SW480 (cell line): Measurements from ENCODE around the gene KCNQ1.

ENCODE experiments used
- DNase-seq: peaks from one replicate; pipeline ENCODE4 v3.0.0-alpha.2; 2016; ENCODE audit warnings: low spot score

KCNQ1 gene

GRCh38 chr11:2882396-2883110, 437.7 kb downstream of the KCNQ1 start:
- DNase-seq, result no peak

DNA sequence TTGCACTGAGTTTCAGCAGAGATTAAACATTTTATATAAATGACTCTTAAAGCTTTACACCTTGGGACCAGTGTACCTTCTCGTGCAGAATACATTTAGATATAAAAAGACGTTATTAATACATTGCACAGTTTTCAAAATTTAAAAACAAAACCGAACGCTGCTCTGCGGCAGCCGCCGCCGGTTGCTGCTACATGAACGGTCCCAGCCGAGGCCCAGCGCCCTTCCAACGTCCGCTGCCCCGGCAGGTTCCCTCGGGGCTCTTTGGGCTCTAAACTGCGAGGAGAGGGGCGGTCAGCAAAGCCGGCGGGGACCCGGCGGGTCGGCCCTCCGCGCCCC, 438.8 kb downstream of the KCNQ1 start:
- no peak for DNase-seq

- no peak for DNase-seq
These were observed 439.4 kb downstream of the KCNQ1 start for GRCh38 chr11:2883979-2884815.

DNA sequence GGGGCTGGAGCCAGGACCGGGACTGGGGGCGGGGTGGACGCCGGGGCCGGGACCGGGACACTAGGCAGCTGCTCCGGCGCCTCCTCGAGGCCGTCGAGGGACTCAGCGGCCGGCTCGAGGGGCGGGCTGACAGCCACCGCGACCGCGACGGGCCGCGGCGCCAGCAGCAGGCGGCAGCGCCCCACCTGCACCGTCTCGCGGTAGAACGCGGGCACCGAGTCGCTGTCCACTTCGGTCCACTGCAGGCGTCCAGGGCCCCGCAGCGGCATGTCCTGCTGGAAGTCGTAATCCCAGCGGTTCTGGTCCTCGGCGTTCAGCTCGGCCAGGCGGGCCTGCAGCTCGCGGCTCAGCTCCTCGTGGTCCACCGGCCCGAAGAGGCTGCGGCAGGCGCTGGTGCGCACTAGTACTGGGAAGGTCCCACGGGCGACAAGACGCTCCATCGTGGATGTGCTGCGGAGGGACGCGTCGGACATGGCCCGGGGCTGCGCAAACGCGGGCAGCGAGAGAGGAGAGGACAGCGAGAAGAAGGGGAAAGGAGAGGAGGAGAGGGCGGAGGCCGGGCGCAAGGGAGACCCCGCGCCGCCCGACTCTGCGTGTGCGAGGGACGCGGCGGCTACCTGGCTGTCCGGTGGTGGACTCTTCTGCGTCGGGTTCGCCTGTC, 440.3 kb downstream of the KCNQ1 start:
- DNase-seq, result peak; percentile 67

DNA sequence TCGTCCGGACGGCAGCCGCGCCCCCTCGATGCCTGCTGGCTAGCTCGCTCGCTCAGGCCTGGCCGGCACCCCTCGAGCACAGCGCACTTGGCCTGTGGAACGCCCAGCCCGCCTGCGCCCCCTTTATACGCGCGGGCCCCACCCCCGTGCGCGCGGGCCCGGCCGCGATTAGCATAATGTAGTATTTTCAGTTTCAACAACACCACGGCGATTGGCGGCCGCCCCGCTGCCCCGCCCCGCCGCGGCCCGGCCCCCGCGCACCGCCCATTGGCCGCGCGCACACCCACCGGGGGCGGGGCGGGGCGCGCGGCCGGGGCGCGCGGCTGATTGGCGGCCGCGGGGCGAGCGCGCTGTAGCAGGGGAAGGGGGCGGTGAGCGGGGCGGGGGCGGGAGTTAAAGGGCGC, 440.9 kb downstream of the KCNQ1 start, which contains the start of gene CDKN1C:
TSS of gene CDKN1C (minus strand) at position 98 of the 404 bp plus-strand sequence. CDS start 319 bp downstream, outside the sequence.
- peak; percentile 71 for DNase-seq

DNA sequence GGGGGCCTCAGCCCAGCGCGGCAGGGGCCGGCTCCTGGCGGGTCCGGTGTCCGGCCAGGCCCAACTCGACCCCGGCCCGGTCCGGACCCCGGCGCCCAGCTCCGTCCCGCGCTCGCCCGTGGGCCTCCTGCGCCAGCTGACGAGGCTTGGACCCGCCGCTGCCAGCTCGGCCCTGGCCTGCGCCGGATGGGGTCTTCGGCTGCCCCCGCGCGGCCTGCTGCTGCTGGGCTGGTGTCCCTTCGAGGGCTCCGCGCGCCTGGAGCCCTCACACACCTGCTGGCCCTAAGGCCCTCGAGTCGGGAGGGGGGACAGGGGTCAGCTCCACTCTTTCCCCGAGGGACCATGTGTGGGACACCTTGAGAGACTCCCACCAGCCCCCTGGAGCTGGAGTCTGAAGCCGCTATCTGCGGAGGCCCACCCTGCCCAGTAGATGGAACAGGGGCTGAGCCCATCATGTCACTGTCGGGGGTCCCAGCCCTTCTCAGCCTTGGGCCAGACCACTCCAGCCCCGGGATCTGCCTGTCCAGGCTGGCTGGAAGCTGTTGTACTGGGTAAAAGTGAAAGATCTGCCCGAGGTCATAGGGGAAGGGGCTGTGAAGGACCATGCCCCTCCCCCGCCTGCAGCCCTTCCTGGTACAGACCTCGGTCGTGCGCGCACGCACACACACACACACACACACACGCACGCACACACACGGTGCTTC, 441.5 kb downstream of the KCNQ1 start:
- DNase-seq, result no peak

- DNase-seq, result no peak
These were observed 442.1 kb downstream of the KCNQ1 start for GRCh38 chr11:2886936-2887335.

GRCh38 chr11:2887515-2888195, 442.8 kb downstream of the KCNQ1 start:
- DNase-seq, result no peak

GRCh38 chr11:2888266-2888968, 443.6 kb downstream of the KCNQ1 start:
- peak; percentile 81 for DNase-seq

GRCh38 chr11:2889362-2890273, 444.8 kb downstream of the KCNQ1 start:
- DNase-seq, result no peak

DNA sequence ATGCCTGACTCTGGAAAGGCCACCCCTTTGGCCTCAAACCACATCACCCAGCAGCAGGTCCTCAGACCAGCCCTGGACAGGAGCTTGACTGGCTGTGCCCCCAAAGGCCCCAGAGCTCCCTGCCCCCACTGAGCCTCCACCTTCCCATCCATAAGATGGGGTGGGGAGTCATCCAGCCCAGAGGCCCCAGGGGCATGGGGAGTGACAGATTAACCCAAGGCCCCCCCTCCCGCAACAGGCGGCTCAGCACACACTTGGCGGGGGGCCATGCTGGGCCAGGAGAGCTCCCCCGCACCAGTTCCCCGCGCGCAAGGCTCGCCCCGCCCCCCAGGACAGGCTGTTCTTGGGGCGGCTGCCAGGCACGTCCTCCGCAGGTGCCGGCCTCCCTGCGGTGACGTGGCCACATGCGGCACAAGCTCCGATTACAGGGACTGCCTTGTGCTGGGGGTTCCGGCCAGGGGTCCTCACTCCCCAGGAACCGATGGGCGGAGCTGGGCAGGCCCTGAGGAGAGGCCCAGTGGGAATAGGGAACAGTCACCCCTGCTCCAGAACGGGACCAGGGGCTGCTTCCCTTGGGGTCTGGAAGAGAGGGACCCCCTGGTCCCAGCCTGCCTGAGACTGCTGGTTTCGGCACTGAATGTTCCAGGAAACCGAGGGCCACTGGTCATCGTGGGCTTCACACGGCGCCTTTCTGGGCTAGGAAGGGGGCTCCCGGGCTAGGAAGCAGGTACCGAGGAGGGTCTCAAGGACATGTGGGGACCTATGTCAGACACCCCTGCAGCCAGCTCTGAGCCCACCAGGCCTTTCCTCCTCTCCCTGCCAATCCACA, 445.9 kb downstream of the KCNQ1 start:
- DNase-seq, result no peak

GRCh38 chr11:2891326-2892214, 446.8 kb downstream of the KCNQ1 start:
- no peak for DNase-seq

- DNase-seq, result peak; percentile 45
These were observed 447.6 kb downstream of the KCNQ1 start for GRCh38 chr11:2892215-2892966.

GRCh38 chr11:2892967-2893528, 448.2 kb downstream of the KCNQ1 start:
- no peak for DNase-seq

GRCh38 chr11:2893935-2894334, 449.1 kb downstream of the KCNQ1 start:
- DNase-seq, result no peak

- DNase-seq, result no peak
These were observed 451.2 kb downstream of the KCNQ1 start for GRCh38 chr11:2896047-2896446.

- DNase-seq, result no peak
These were observed 452.2 kb downstream of the KCNQ1 start for GRCh38 chr11:2897048-2897447.
